ENCODE data around the gene CDKN1B.

GRCh38 chr12:12668005-12668404, 49.2 kb upstream of the CDKN1B start:
- no peak for TF ChIP-seq CTCF (conservative IDR thresholded peaks at IDR 0.05 in 1 of 2, IDR thresholded peaks at IDR 0.05 in 1 of 2; ENCODE audit: extremely low read depth in 1 of 2, insufficient read depth in 1 of 2, low read depth in 1 of 2, low read length in 2 of 2)
- TF ChIP-seq EZH2 (IDR thresholded peaks at IDR 0.05; ENCODE audit: borderline replicate concordance, low read length) = no peak
